DLD1 (cell line): ENCODE data around the gene DOK7.

Experiments
- in situ Hi-C: cut with HindIII; loops from 2 replicates; pipeline ENCODE4 v1.10.0; 2017; ENCODE audit warnings: low sequenced_read_pairs

Gene DOK7

DNA sequence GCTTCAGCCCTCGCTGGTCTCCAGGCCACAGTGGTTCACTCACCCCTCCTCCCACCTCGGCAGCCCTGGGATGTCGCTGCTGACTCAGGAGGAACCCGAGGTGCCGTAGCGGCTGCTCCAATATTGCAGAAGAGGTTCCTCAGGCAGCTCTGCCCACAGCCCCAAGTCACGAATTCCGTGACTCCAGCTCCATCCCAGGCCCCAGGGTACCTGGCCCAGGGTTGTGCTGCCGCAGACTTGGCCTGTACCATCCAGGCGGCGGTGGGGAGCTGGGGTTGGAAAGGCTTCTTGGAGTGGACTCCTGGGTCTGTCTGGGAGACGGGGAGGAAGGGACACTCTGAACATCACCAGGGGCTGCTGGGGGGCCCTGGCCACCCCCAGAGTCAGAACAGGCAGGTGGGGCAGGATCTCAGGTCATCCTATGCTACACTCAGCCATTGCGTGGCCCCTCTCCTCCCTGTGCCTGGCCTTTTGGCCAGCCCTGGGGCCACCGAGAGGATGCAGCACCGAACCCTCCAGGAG, 22.1 kb upstream of the DOK7 start:
- in situ Hi-C loops = loop anchor here (25.0 kb wide), 1 partner anchor 304 kb away; no protein-coding TSS in a partner anchor

- in situ Hi-C loops = loop anchor here (25.0 kb wide), 1 partner anchor 304 kb away; no protein-coding TSS in a partner anchor
These were observed 21.3 kb upstream of the DOK7 start, which contains the start of gene HGFAC for GRCh38 chr4:3441501-3442459. TSS of gene HGFAC (plus strand) at chr4:3441968. CDS start at chr4:3442002, 34 bp downstream.

DNA sequence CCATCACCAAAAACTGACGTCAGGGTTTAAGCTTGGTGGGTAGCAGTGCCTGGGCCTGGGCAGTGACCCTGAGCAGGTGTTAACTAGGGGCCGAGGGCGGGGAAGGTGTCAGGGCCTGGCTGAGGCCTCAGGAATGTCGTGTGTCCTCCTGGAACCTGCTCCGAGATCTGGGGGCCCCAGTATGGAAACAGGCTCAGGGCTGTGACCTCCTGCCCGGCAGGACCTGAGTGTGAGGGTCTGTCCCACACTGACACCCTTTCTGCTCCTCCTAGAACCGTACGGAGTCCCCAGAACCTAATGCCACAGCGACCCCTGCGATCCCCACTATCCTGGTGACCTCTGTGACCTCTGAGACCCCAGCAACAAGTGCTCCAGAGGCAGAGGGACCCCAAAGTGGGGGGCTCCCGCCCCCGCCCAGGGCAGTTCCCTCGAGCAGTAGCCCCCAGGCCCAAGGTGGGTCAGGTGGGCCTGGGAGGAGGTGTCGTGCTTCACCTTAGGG, 20.6 kb upstream of the DOK7 start:
- in situ Hi-C loops = loop anchor here (25.0 kb wide), 1 partner anchor 305 kb away; no protein-coding TSS in a partner anchor

DNA sequence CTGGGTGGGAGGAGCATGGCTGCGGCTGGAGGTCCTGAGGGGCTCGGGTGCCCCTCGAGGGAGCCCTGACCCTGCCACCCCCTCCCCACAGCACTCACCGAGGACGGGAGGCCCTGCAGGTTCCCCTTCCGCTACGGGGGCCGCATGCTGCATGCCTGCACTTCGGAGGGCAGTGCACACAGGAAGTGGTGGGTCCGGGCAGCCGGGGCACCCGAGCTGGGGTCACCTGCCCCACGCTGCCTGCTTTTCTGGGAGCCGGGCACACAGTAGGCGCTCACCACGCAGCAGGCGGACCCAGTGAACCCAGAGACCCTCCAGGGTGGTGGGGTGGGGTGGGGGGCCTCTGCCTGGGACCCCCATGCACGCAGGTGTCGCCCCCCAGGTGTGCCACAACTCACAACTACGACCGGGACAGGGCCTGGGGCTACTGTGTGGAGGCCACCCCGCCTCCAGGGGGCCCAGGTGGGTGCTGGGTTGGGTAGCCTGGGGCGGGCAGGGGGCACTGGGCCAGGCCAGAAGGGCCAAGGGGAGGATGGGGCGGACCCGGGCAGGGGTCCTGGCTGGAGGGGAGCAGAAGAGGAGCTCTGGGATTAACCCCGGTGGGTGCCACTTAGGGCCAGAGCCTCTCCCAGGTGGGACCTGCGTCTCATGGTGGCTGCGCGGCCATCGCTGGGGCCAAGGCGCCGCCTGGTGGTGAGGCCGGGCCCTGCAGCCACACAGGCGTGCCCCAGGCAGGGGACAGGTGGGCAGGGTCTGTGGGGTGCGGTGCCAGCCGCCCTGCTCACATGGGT, 20.0 kb upstream of the DOK7 start:
- in situ Hi-C loops = loop anchor here (25.0 kb wide), 1 partner anchor 306 kb away; no protein-coding TSS in a partner anchor

DNA sequence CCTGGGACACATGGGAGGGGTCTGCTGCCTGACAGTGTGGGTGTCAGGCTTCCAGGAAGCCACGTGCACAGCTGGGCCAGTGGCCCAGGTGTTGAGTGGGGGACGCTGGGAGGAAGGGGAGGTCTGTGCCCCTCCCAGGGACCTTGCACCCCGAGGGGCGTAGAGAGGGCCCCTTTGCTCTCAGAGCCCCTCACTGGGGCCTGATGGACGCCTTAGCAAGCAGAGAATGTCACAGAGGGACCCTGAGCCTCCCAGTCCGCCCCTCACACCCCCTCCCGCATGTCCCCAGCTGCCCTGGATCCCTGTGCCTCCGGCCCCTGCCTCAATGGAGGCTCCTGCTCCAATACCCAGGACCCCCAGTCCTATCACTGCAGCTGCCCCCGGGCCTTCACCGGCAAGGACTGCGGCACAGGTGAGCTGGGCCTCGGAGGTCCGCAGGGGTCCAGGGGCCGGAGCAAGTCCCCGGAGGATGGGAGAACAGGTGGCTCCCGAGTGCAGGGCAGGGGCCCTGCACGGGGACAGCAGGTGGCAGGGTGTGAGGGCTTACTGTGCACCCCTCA, 19.3 kb upstream of the DOK7 start:
- in situ Hi-C loops = loop anchor here (25.0 kb wide), 1 partner anchor 307 kb away; no protein-coding TSS in a partner anchor

DNA sequence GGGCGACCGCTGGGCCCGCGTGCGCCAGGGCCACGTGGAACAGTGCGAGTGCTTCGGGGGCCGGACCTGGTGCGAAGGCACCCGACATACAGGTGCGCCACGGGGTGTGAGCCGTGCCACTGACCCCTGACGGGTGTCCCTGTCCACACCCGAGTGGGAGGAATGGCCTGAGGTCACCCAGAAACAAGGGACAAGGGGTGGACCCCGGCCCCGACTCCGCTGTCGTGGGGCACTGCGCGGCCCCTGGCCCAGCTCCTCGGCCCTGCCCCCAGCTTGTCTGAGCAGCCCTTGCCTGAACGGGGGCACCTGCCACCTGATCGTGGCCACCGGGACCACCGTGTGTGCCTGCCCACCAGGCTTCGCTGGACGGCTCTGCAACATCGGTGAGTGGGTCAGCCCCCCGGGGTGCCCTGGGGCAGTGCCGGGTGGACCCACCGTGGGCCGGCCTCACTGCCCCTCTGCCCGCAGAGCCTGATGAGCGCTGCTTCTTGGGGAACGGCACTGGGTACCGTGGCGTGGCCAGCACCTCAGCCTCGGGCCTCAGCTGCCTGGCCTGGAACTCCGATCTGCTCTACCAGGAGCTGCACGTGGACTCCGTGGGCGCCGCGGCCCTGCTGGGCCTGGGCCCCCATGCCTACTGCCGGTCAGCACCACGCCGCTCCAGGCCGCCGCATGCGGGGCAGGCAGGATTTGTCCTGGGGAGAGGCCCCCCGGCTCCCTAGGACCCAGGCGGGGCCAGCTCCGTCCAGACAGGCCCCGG, 18.6 kb upstream of the DOK7 start:
- in situ Hi-C loops = loop anchor here (25.0 kb wide), 1 partner anchor 307 kb away; no protein-coding TSS in a partner anchor

GRCh38 chr4:3445111-3445820, 17.8 kb upstream of the DOK7 start:
- in situ Hi-C loops = loop anchor here (25.0 kb wide), 1 partner anchor 308 kb away; no protein-coding TSS in a partner anchor

GRCh38 chr4:3445829-3446545, 17.1 kb upstream of the DOK7 start:
- in situ Hi-C loops = loop anchor here (25.0 kb wide), 1 partner anchor 309 kb away; no protein-coding TSS in a partner anchor

GRCh38 chr4:3446631-3447320, 16.3 kb upstream of the DOK7 start:
- in situ Hi-C loops = loop anchor here (25.0 kb wide), 1 partner anchor 309 kb away; no protein-coding TSS in a partner anchor

- in situ Hi-C loops = loop anchor here (25.0 kb wide), 1 partner anchor 310 kb away; no protein-coding TSS in a partner anchor
These were observed 15.4 kb upstream of the DOK7 start for GRCh38 chr4:3447431-3448395.

DNA sequence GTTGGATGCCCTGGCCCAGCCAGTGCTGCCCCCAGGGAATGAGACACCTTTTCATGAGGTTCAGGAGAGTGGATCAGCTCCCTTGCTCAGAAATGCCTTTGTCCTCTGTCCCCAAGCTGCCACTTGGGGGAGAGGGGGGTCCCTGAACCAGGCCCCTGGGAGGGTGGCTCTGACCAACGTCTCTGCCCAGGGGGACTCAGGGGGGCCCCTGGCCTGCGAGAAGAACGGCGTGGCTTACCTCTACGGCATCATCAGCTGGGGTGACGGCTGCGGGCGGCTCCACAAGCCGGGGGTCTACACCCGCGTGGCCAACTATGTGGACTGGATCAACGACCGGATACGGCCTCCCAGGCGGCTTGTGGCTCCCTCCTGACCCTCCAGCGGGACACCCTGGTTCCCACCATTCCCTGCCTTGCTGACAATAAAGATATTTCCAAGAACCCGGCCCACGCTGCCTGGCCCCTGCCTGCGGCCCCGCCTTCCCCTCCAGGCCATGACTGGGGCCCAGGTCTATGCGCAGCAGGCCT, 14.0 kb upstream of the DOK7 start:
- in situ Hi-C loops = loop anchor here (25.0 kb wide), 1 partner anchor 312 kb away; no protein-coding TSS in a partner anchor

GRCh38 chr4:3449574-3450534, 13.3 kb upstream of the DOK7 start:
- in situ Hi-C loops = loop anchor here (25.0 kb wide), 1 partner anchor 313 kb away; no protein-coding TSS in a partner anchor

GRCh38 chr4:3450643-3451042, 12.5 kb upstream of the DOK7 start:
- in situ Hi-C loops = no loop called here

GRCh38 chr4:3451956-3452355, 11.2 kb upstream of the DOK7 start:
- in situ Hi-C loops = no loop called here

DNA sequence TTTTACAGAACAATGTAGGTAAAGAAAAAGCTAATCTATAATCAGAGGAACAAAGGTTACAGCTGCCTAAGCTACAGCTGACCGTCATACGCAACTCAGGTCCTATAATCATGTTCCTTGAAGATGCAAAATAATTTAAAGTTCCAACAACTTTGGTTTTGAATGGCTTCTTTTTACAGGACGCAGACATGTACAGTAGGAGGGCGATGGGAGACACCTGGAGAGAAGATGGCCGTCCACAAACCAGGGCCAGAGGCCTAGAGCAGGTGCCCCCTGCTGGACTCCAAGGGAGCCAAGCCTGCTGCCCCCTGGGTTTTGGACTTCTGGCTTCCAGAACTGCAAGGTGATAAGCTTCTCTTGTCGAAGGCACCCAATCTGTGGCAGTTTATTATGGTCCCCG, 10.7 kb upstream of the DOK7 start:
- in situ Hi-C loops = no loop called here
